Adipocyte (in vitro differentiated cells): ENCODE data around the gene ADAMTS2.

Experiments
- DNase-seq: peaks from one replicate; pipeline ENCODE4 v3.0.0-alpha.2; 2015; ENCODE audit warnings: low read depth
- H3K27me3 ChIP-seq: replicated peaks from 2 replicates; pipeline ENCODE4 v1.7.0; 2013; ENCODE audit warnings: mild to moderate bottlenecking, low read length, moderate library complexity; ENCODE audit not compliant: control insufficient read depth, insufficient read depth
- H3K36me3 ChIP-seq: 2 replicates; pipeline ENCODE4 v1.7.0; 2013; ENCODE audit warnings: low read length, mild to moderate bottlenecking, moderate library complexity; ENCODE audit not compliant: control insufficient read depth, insufficient read depth, severe bottlenecking
- H3K4me1 ChIP-seq: 2 replicates; pipeline ENCODE4 v1.7.0; 2013; ENCODE audit warnings: mild to moderate bottlenecking, low read length, moderate library complexity; ENCODE audit not compliant: control insufficient read depth, insufficient read depth
- H3K4me3 ChIP-seq: 2 replicates; pipeline ENCODE4 v1.7.0; 2013; ENCODE audit warnings: mild to moderate bottlenecking, low read length, moderate library complexity
- H3K9ac ChIP-seq: 2 replicates; pipeline ENCODE4 v1.7.0; 2013; ENCODE audit warnings: mild to moderate bottlenecking, low read length, moderate library complexity
- H3K9me3 ChIP-seq: 2 replicates; pipeline ENCODE4 v1.7.0; 2013; ENCODE audit warnings: mild to moderate bottlenecking, low read length, moderate library complexity; ENCODE audit not compliant: control insufficient read depth

Gene ADAMTS2

GRCh38 chr5:179171251-179171815 is 173.9 kb downstream of the ADAMTS2 start:
- Histone ChIP-seq H3K9me3 (no peaks in the 10 kb centered on the region), H3K4me1 (peaks cover 38% of the 10 kb centered on the region), H3K9ac (peak overlapping the region; percentile 48), H3K27me3 (no peaks in the 10 kb centered on the region), H3K4me3 (no peak overlapping the region), H3K36me3 (peaks cover 32% of the 10 kb centered on the region)
- DNase-seq: no peak

- no peaks in the 10 kb centered on the region for H3K27me3 ChIP-seq
- no peak for DNase-seq
- no peaks in the 10 kb centered on the region for H3K9me3 ChIP-seq
- H3K4me3 ChIP-seq: no peak overlapping the region
- peaks cover 24% of the 10 kb centered on the region for H3K36me3 ChIP-seq
- H3K9ac ChIP-seq: no peak overlapping the region
- peaks cover 38% of the 10 kb centered on the region for H3K4me1 ChIP-seq
Observed at GRCh38 chr5:179170606-179171005, 174.7 kb downstream of the ADAMTS2 start.

- Histone ChIP-seq H3K9me3 (no peaks in the 10 kb centered on the region), H3K27me3 (no peaks in the 10 kb centered on the region), H3K4me3 (no peak overlapping the region), H3K4me1 (peaks cover 38% of the 10 kb centered on the region), H3K36me3 (peaks cover 17% of the 10 kb centered on the region), H3K9ac (no peak overlapping the region)
- no peak for DNase-seq
Observed at GRCh38 chr5:179169836-179170235, 175.4 kb downstream of the ADAMTS2 start.

GRCh38 chr5:179168664-179169063 is 176.6 kb downstream of the ADAMTS2 start:
- peaks cover 38% of the 10 kb centered on the region for H3K4me1 ChIP-seq
- H3K9me3 ChIP-seq: no peaks in the 10 kb centered on the region
- peaks cover 14% of the 10 kb centered on the region for H3K36me3 ChIP-seq
- no peak overlapping the region for H3K4me3 ChIP-seq
- DNase-seq: no peak
- no peak overlapping the region for H3K9ac ChIP-seq
- H3K27me3 ChIP-seq: no peaks in the 10 kb centered on the region

GRCh38 chr5:179167871-179168451 is 177.3 kb downstream of the ADAMTS2 start:
- no peak for DNase-seq
- Histone ChIP-seq H3K4me3 (peak overlapping the region; percentile 26), H3K9ac (peak overlapping the region; percentile 54), H3K27me3 (no peaks in the 10 kb centered on the region), H3K9me3 (no peaks in the 10 kb centered on the region), H3K4me1 (peaks cover 38% of the 10 kb centered on the region), H3K36me3 (peaks cover 19% of the 10 kb centered on the region)

- Histone ChIP-seq H3K9me3 (no peaks in the 10 kb centered on the region), H3K4me3 (peak overlapping the region; percentile 26), H3K27me3 (no peaks in the 10 kb centered on the region), H3K4me1 (peaks cover 38% of the 10 kb centered on the region), H3K36me3 (peaks cover 21% of the 10 kb centered on the region), H3K9ac (peak overlapping the region; percentile 54)
- DNase-seq: peak; percentile 73
Observed at GRCh38 chr5:179166886-179167841, 178.1 kb downstream of the ADAMTS2 start.

- no peak overlapping the region for H3K9ac ChIP-seq
- DNase-seq: no peak
- H3K36me3 ChIP-seq: peaks cover 26% of the 10 kb centered on the region
- peaks cover 37% of the 10 kb centered on the region for H3K4me1 ChIP-seq
- H3K4me3 ChIP-seq: no peak overlapping the region
- H3K9me3 ChIP-seq: no peaks in the 10 kb centered on the region
- H3K27me3 ChIP-seq: no peaks in the 10 kb centered on the region
Observed at GRCh38 chr5:179166171-179166885, 178.9 kb downstream of the ADAMTS2 start.

- H3K36me3 ChIP-seq: peaks cover 31% of the 10 kb centered on the region
- H3K27me3 ChIP-seq: no peaks in the 10 kb centered on the region
- no peak for DNase-seq
- no peak overlapping the region for H3K9ac ChIP-seq
- H3K4me3 ChIP-seq: no peak overlapping the region
- peaks cover 30% of the 10 kb centered on the region for H3K4me1 ChIP-seq
- H3K9me3 ChIP-seq: no peaks in the 10 kb centered on the region
Observed at GRCh38 chr5:179165421-179166170, 179.7 kb downstream of the ADAMTS2 start.

GRCh38 chr5:179164331-179165311 is 180.6 kb downstream of the ADAMTS2 start:
- Histone ChIP-seq H3K4me1 (peaks cover 22% of the 10 kb centered on the region), H3K9ac (no peak overlapping the region), H3K36me3 (peaks cover 32% of the 10 kb centered on the region), H3K9me3 (no peaks in the 10 kb centered on the region), H3K27me3 (no peaks in the 10 kb centered on the region), H3K4me3 (no peak overlapping the region)
- DNase-seq: no peak
